DMS53 treated with DMSO at 0.1 percent for 48 hours (cell line): ENCODE measurements around the gene SSTR5.

ENCODE experiments used
- DNase-seq: peaks from one replicate; lab custom pipeline; 2025; ENCODE audit not compliant: unreplicated experiment; lab: John Stamatoyannopoulos, UW

The SSTR5 gene

GRCh38 chr16:1039762-1040161, 32.8 kb upstream of the SSTR5 start:
- no peak for DNase-seq

- no peak for DNase-seq
Observed at GRCh38 chr16:1040346-1040745, 32.2 kb upstream of the SSTR5 start.

DNA sequence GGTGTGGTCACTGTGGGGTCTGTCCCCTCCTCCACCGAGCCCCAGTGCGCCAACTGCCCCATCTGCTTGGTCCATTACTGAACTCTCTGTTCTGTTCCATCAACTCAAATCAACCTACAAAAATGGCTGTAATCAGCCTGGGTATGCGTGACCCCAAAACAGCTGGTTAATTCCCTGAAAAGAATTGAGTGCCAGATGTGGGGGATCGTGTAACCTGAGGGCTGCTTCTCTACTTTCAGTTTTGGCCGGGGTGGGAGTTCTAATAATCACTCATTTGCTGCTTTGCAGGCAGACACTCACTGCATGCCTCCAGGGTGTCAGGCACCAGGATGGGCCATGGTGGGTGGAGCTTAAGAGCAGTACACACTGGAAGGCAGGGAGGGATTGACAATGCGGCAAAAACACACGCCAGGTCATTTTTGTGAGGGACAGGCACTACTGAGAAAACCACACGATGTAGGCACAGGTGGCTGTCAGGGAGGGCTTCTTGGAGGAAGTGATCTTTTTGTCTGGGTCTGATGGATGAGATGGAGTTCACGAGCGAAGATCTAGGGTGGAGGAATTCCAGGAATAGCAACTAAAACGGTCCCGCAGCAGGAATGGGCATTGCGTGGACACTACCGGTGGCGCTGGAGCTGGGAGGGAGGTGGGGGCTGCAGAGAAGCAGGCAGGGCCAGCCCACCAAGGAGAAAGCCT, 30.4 kb upstream of the SSTR5 start:
- DNase-seq: no peak

GRCh38 chr16:1042866-1043265, 29.7 kb upstream of the SSTR5 start:
- DNase-seq: no peak

GRCh38 chr16:1043881-1044451, 28.6 kb upstream of the SSTR5 start:
- no peak for DNase-seq

- no peak for DNase-seq
Observed at GRCh38 chr16:1044460-1045309, 27.9 kb upstream of the SSTR5 start.

DNA sequence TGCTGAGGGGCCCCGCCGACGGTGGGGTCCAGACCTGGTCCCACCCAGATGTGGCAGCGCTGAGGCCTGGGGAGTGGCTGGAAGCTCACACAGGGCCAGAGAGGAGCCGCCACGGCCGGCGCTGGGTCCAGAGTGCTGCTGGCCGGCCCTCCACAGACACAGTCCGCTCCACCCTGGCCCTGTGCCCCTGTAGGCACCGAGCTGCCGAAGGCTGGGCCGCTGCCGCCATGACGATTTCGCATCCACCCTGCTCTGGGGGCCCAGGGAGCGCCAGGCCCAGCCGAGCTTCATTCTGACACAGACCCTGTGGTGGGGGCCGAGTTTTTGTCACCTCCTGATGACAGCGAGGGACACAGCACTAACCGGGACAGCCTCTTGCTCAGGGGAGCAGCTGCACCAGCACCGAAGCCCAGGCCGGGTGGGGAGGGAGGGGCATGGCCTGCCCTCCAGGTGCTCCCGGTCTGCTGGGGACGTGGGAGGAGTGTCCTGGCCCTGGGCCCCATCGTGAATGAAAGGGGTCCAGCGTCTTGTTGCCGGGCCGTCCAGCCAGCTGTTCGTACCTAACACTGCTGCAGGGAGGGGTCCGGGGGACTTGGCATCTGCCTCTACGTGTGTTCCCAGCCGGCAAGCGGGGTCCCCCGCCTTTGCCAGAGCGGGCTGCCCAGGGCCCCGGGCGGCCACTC, 27.1 kb upstream of the SSTR5 start:
- no peak for DNase-seq

DNA sequence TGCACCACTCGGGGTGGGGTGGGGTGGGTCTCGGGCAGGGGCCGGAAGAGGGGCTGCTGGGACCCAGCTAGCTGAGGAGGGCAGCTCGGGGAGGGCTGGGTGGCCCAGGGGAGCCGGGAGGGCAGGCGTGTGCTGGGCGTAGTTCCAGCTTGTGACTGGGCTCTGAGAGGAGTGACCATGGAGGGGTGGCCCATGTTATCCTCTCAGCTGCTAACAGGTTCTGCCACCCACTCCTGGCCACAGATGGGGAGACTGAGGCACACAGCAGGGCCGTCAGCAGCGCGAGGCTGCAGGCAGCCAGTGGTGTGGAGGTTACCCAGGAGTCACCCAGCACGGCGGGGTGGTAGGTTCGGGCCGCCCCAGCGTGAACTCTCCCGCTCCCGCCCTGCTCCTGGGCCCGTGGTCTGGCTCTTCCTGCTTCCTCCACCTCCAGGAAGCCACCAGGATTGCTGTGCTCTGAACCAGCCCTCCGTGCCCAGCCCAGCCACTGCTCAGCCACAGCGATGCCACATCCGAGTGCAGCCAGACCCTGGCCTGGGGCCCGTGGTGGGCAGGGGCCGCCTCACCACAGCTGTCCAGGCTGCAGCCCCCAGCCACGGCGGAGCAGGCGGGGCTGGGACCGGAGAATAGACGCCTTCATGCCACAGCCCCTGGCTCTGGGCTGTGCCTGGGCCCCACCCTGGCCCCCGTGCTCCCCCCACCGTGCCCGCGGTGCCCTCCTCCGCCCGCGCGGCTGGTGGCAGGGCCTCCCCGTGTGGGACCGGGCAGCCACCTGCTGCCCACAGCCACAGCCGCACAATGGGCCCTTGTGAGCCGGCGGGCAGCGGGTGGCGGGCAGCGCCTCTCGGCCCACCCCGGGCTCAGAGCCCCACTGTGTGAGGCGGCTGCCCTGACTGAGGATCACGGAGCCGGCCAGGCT, 26.3 kb upstream of the SSTR5 start:
- no peak for DNase-seq

- DNase-seq: no peak
Observed at GRCh38 chr16:1047123-1047522, 25.4 kb upstream of the SSTR5 start.

DNA sequence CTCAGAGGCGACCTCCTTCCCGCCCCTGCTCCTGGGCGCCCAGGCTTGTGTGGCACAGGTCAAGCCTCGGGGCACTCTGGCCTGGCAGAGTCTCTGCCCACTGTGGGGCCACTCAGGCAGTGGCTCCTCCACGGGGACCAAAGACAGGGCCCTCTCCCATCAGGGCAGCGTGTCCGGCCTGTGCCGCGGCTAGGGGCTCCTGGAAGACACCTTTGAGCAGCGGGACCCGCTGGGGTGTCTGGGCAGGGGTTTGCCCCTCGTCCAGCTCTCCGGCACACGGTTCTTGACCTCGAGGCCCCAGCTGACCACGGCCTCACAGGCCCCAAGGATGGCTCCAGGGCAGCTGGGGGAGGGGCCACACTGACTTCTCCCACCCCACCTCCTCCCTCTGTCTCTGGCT, 24.7 kb upstream of the SSTR5 start:
- DNase-seq: no peak

DNA sequence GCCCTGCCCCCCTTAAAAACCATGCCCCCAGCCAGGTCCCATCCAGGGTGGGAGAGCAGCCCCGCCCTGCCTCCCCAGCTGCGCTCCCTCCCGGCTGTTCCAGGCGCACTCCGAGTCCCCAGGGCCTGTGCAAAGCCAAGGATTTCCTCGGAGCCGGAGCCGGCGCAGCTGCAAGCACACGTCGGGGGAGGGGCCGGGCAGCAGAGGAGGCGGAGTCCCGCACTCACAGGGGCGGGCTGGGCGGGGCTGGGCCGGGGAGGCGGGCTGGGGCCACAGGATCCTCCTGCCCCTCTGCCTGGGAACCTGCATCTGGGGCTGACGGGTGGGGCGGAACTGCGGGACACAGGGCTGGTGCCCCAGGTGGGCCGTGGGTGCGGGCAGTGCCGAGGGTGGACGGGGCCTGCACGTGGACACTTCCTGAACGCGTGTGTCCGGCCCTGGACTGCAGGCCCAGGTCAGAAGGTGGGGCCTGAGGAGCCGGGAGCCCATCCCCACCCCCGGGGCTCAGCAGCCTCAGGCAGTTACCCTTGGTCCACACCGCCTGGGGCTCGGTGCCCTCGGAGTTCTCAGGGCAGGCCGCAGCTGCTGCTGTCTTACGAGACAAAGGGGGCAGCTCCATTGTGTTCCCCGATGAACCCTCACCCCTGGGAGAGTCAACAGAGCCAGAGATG, 24.0 kb upstream of the SSTR5 start:
- DNase-seq: no peak

GRCh38 chr16:1049113-1049975, 23.2 kb upstream of the SSTR5 start:
- no peak for DNase-seq

DNA sequence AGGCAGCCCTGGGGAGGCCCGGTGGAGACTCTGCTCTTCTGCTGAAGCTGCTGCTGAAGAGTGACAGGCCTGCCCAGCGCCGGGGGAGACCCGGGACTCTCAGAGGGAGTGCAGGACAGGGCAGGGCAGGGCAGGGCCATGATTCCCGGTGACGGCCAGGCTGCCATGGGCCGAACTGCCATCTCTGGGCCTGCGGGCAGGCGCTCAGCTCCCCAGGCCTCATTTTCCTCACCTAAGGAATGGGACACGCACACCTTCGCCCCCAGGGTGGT, 22.6 kb upstream of the SSTR5 start:
- no peak for DNase-seq

DNA sequence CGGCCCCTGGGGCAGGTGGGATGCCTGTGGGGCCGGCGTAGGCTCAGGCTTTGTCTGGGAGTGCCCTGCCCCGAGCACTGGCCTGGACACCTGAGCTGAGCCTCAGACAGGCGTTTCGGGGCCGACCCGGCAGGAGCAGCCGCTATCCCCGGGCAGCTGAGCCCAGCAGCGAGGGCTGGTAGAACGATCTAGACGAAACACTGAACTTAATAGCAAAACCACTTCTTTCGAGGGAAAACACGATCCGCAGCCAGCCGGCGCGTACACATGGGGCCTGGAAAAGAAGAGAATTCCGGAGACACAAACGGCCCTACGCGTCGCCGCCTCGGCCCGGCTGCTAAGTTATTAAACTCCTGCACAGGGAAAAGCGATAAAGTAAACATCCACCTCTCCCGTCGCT, 22.0 kb upstream of the SSTR5 start:
- no peak for DNase-seq

GRCh38 chr16:1050921-1051320, 21.6 kb upstream of the SSTR5 start:
- DNase-seq: no peak

- DNase-seq: no peak
Observed at GRCh38 chr16:1051446-1051845, 21.1 kb upstream of the SSTR5 start.

GRCh38 chr16:1052721-1053120, 19.8 kb upstream of the SSTR5 start:
- DNase-seq: no peak

DNA sequence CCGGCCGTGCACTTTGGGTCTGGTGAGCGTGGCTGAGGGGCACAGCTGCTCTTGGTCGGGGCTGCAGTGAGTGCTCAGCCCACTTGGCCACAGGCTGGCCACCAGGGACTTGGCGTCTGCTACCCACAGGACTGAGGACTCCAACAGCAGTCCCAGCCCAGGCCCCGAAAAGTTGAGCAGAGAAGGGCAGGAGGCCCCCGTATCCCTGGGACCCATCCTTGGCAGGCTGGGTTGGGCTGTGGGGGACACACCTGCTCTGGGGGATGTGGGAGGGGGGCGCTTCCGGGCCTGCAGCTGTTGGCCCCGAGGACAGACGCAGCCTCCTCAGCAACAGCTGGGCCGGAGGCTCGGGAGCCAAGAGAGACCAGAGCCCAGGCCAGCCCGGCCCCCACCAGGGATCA, 19.4 kb upstream of the SSTR5 start:
- no peak for DNase-seq

DNA sequence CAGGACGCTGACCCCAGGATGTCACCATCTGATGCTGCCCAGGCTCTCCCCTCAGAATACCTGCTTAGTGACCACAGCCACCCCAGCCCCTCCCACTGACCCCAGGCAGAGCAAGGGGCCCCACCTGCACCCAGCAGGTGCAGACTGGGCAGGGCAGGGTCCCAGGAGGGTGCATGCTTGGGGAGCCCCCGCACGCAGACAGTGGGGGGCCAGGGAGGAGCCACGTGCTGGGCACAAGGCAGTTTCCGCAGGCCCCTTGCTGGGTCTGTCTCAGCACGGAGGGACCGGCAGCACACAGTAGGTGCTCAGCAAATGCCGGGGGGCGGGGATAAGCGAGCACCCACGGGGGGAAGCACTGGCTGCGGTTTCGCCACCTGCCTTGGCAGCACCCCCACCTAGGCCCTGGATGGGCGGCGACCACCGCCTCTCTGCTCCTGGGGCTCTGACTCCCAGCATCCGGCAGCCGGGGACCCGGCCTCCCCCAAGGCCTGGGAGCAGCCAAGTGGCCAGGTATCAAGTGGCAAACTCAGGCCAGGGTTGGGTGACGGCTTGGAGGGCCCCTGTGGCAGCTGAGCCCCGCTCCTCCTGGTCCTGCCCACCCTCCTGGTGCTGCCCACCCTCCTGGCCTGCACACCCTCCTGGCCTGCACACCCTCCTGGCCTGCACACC, 18.7 kb upstream of the SSTR5 start:
- DNase-seq: no peak
